ENCODE measurements around the gene MCCC1.

DNA sequence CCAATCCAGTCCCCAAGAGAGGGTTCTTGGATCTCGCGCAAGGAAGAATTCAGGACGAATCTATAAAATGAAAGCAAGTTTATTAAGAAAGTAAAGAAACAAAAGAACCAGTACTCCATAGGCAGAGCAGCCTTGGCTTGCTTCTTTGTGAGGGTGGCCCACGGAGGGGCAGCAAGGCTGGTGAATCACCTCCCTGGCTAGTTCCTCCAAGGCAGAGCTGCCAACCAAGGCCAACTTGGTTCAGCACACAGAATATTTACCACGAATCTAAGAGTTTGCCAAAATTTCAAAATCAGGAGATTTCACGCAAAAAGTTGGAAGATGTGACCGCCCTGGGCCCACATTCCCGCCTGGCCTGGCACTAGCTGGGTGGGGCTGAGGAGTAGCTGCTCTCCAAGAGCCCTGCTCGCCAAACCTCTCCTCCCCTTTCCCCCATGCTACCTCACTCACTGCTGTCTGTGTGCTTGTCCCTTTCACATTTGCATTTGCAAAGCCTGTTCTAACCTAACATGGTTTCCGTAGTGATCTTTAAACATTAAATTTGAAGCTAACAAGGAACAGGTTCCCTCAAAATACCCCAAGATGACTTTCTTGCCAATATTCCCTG lies 92.8 kb downstream of the MCCC1 start:
- TF ChIP-seq, protein P1, sequence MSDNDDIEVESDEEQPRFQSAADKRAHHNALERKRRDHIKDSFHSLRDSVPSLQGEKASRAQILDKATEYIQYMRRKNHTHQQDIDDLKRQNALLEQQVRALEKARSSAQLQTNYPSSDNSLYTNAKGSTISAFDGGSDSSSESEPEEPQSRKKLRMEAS (IDR thresholded peaks at IDR 0.05), result no peak
- TF ChIP-seq, protein P2, sequence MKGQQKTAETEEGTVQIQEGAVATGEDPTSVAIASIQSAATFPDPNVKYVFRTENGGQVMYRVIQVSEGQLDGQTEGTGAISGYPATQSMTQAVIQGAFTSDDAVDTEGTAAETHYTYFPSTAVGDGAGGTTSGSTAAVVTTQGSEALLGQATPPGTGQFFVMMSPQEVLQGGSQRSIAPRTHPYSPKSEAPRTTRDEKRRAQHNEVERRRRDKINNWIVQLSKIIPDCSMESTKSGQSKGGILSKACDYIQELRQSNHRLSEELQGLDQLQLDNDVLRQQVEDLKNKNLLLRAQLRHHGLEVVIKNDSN (IDR thresholded peaks at IDR 0.05), result no peak
- no peak for TF ChIP-seq TAF1 (IDR thresholded peaks at IDR 0.05; ENCODE audit: low read depth)
- TF ChIP-seq TCF12 (IDR thresholded peaks at IDR 0.05; ENCODE audit: low read depth), result no peak
- TF ChIP-seq YY1 (IDR thresholded peaks at IDR 0.05; ENCODE audit: low read depth), result no peak
- TF ChIP-seq EGR1 (IDR thresholded peaks at IDR 0.05), result no peak
- TF ChIP-seq RAD21 (IDR thresholded peaks at IDR 0.05; ENCODE audit: low read depth), result no peak
- TF ChIP-seq EP300 (IDR thresholded peaks at IDR 0.05; ENCODE audit: borderline replicate concordance), result no peak
- no peak for TF ChIP-seq NFIC (IDR thresholded peaks at IDR 0.05)
- TF ChIP-seq FOXM1 (IDR thresholded peaks at IDR 0.05; ENCODE audit: borderline replicate concordance, low read depth), result no peak
- TF ChIP-seq, protein P3, sequence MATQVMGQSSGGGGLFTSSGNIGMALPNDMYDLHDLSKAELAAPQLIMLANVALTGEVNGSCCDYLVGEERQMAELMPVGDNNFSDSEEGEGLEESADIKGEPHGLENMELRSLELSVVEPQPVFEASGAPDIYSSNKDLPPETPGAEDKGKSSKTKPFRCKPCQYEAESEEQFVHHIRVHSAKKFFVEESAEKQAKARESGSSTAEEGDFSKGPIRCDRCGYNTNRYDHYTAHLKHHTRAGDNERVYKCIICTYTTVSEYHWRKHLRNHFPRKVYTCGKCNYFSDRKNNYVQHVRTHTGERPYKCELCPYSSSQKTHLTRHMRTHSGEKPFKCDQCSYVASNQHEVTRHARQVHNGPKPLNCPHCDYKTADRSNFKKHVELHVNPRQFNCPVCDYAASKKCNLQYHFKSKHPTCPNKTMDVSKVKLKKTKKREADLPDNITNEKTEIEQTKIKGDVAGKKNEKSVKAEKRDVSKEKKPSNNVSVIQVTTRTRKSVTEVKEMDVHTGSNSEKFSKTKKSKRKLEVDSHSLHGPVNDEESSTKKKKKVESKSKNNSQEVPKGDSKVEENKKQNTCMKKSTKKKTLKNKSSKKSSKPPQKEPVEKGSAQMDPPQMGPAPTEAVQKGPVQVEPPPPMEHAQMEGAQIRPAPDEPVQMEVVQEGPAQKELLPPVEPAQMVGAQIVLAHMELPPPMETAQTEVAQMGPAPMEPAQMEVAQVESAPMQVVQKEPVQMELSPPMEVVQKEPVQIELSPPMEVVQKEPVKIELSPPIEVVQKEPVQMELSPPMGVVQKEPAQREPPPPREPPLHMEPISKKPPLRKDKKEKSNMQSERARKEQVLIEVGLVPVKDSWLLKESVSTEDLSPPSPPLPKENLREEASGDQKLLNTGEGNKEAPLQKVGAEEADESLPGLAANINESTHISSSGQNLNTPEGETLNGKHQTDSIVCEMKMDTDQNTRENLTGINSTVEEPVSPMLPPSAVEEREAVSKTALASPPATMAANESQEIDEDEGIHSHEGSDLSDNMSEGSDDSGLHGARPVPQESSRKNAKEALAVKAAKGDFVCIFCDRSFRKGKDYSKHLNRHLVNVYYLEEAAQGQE (IDR thresholded peaks at IDR 0.05; ENCODE audit: low read depth), result no peak
